ENCODE measurements around the gene SCAANT1. TPM values are rescaled to one million over a fixed set of nuclear protein-coding genes. Genes with fewer than 3 reads are reported as not detected.

Gene SCAANT1
- total and polyA plus RNA-seq, 2 of the 8 experiments (the other 6 are each of a cell fraction or from before 2014, with no cell fraction given): not detected

- Histone ChIP-seq H3K4ac (replicated peaks; ENCODE audit: insufficient read length, low read depth, low read length) (no peak overlapping the region), H2BK12ac (ENCODE audit: low read depth, low read length) (no peak overlapping the region), H4K91ac (replicated peaks; ENCODE audit: insufficient read length, low read length) (no peak overlapping the region), H4K8ac (ENCODE audit: extremely low read depth, insufficient read depth, low read length) (no peak overlapping the region), H4K5ac (ENCODE audit: insufficient read length, low read depth, low read length) (no peak overlapping the region), H3K79me1 (ENCODE audit: low read depth, low read length) (no peaks in the 10 kb centered on the region), H3K18ac (ENCODE audit: extremely low read depth, low read length) (no peak overlapping the region), H2BK15ac (ENCODE audit: low read length) (no peak overlapping the region), H3K9ac (replicated peaks in 1 of 4; ENCODE audit: extremely low read depth in 1 of 4, low read depth in 3 of 4, low read length in 3 of 4) (no peak overlapping the region), H3K79me2 (ENCODE audit: control insufficient read depth in 1 of 2, insufficient read depth in 2 of 2, low read length in 2 of 2) (peaks cover 0 to 20% of the 10 kb centered on the region in 2 experiments; a peak in 2 of 4 replicates), H3K9me3 (ENCODE audit: insufficient read depth in 2 of 2, low read depth in 1 of 2, low read length in 1 of 2) (no peaks in the 10 kb centered on the region), H3K14ac (ENCODE audit: insufficient read length) (no peak overlapping the region), H3K23ac (ENCODE audit: insufficient read length) (no peak overlapping the region), H3K4me1 (replicated peaks in 1 of 4; ENCODE audit: control insufficient read depth in 3 of 4, insufficient read depth in 4 of 4, low read length in 3 of 4) (peaks cover 0 to 7% (median 6%) of the 10 kb centered on the region in 4 experiments; a peak in 3 of 7 replicates), H3K27ac (ENCODE audit: low read depth, low read length) (no peak overlapping the region), H3K4me2 (ENCODE audit: insufficient read depth in 1 of 2, low read depth in 2 of 2, low read length in 2 of 2) (no peak overlapping the region), H3K36me3 (ENCODE audit: control insufficient read depth in 2 of 4, insufficient read depth in 4 of 4, low read length in 3 of 4) (no peaks in the 10 kb centered on the region), H3K56ac (replicated peaks; ENCODE audit: insufficient read length, low read depth, low read length) (no peak overlapping the region), H3K4me3 (ENCODE audit: extremely low read depth in 1 of 4, insufficient read depth in 2 of 4, low read depth in 3 of 4, low read length in 4 of 4) (no peak overlapping the region), H3K23me2 (ENCODE audit: low read depth, low read length) (no peaks in the 10 kb centered on the region), H2AFZ (ENCODE audit: low read length) (no peak overlapping the region), H2BK5ac (ENCODE audit: low read depth, low read length) (no peak overlapping the region), H2AK5ac (ENCODE audit: low read depth, low read length) (no peak overlapping the region), H3K27me3 (replicated peaks in 1 of 4; ENCODE audit: control insufficient read depth in 3 of 4, extremely low read depth in 1 of 4, insufficient read depth in 3 of 4, low read length in 3 of 4) (no peaks in the 10 kb centered on the region), H2BK20ac (ENCODE audit: low read length) (no peak overlapping the region), H4K20me1 (replicated peaks in 1 of 2; ENCODE audit: control insufficient read depth in 1 of 2, insufficient read depth in 2 of 2, low read length in 2 of 2) (peaks cover under 1 to 2% of the 10 kb centered on the region in 2 experiments), H2BK120ac (replicated peaks; ENCODE audit: low read depth, low read length) (no peak overlapping the region)
- FAIRE-seq (no peak), DNase-seq (ENCODE audit: low read depth in 1 of 2, low spot score in 2 of 2) (no peak)
- POLR2A ChIA-PET (ENCODE audit: partially characterized antibody): no interaction called here
- CTCF ChIA-PET (ENCODE audit: partially characterized antibody): interaction anchor here (0.7 to 1.0 kb wide), 2 partner anchors 30 to 61 kb away, joined by 3 to 4 read pairs; no protein-coding TSS in a partner anchor
- TF ChIP-seq KDM5A (IDR thresholded peaks at IDR 0.05; ENCODE audit: low read length): no peak
- no peak for TF ChIP-seq CEBPB (IDR thresholded peaks at IDR 0.05; ENCODE audit: low read depth, low read length)
- TF ChIP-seq CTBP2 (IDR thresholded peaks at IDR 0.05; ENCODE audit: borderline replicate concordance, insufficient read depth, insufficient read length, low read length): no peak
- no peak for TF ChIP-seq NRF1 (IDR thresholded peaks at IDR 0.05; ENCODE audit: low read depth, low read length)
- TF ChIP-seq ASH2L (IDR thresholded peaks at IDR 0.05; ENCODE audit: low read length): no peak
- no peak for TF ChIP-seq JUND (IDR thresholded peaks at IDR 0.05; ENCODE audit: low read length)
- TF ChIP-seq RNF2 (IDR thresholded peaks at IDR 0.05; ENCODE audit: borderline replicate concordance, low read depth, low read length, missing control alignments, poor library complexity, severe bottlenecking): no peak
- TF ChIP-seq HDAC6 (IDR thresholded peaks at IDR 0.05; ENCODE audit: low read depth, low read length): no peak
- no peak for TF ChIP-seq YY1 (IDR thresholded peaks at IDR 0.05; ENCODE audit: low read depth, low read length)
- TF ChIP-seq SAP30 (IDR thresholded peaks at IDR 0.05; ENCODE audit: insufficient read depth, insufficient replicate concordance, low read length): no peak
- TF ChIP-seq SIN3A (conservative IDR thresholded peaks at IDR 0.05 in 1 of 2, IDR thresholded peaks at IDR 0.05 in 1 of 2; ENCODE audit: low read depth in 1 of 2, low read length in 2 of 2): no peak
- 96% methylated on average over 1 of the region's 1 CpG; no CpG with 5 or more reads in 1 of the 2 experiments for WGBS, 2 experiments (ENCODE audit: extremely low coverage in 1 of 2, insufficient coverage in 1 of 2, insufficient read length in 1 of 2, insufficient replicate concordance in 2 of 2, low coverage in 1 of 2, low lambda C conversion rate in 2 of 2, missing lambda C conversion rate in 1 of 2)
Measured at GRCh38 chr3:63933459-63933858, 21.3 kb upstream of the SCAANT1 start.
